H9 (cell line): Measurements from ENCODE around the gene TMEM240. TPM values are rescaled to one million over a fixed set of nuclear protein-coding genes. Genes with fewer than 3 reads are reported as not detected.

Experiments
- DNase-seq: peaks from one replicate; pipeline ENCODE4 v3.0.0-alpha.2; 2017
- H2AFZ ChIP-seq: one replicate; pipeline ENCODE4 v1.6.1; 2013; ENCODE audit warnings: mild to moderate bottlenecking, low read length, control low read depth, moderate library complexity
- H2AK5ac ChIP-seq: 2 replicates; pipeline ENCODE4 v1.6.1; 2013; ENCODE audit warnings: low read length, control low read depth, mixed read lengths; ENCODE audit not compliant: insufficient read length
- H2BK120ac ChIP-seq: one replicate; pipeline ENCODE4 v1.6.1; 2013; ENCODE audit warnings: low read depth, mild to moderate bottlenecking, low read length, control low read depth, inconsistent platforms; ENCODE audit not compliant: poor library complexity, severe bottlenecking
- H2BK12ac ChIP-seq: 2 replicates; pipeline ENCODE4 v1.6.1; 2013; ENCODE audit warnings: low read length, control low read depth, mixed read lengths, low read depth; ENCODE audit not compliant: insufficient read length
- H2BK15ac ChIP-seq: 2 replicates; pipeline ENCODE4 v1.6.1; 2013; ENCODE audit warnings: low read depth, low read length, control low read depth
- H2BK20ac ChIP-seq: one replicate; pipeline ENCODE4 v1.6.1; 2013; ENCODE audit warnings: low read depth, mild to moderate bottlenecking, low read length, control low read depth, inconsistent platforms; ENCODE audit not compliant: poor library complexity, severe bottlenecking
- H2BK5ac ChIP-seq: 2 replicates; pipeline ENCODE4 v1.6.1; 2013; ENCODE audit warnings: low read length, control low read depth, mixed read lengths; ENCODE audit not compliant: insufficient read length
- H3K14ac ChIP-seq: 2 replicates; pipeline ENCODE4 v1.6.1; 2013; ENCODE audit warnings: low read length, control low read depth; ENCODE audit not compliant: insufficient read depth
- H3K18ac ChIP-seq: 2 replicates; pipeline ENCODE4 v1.6.1; 2013; ENCODE audit warnings: low read depth, mild to moderate bottlenecking, mixed read lengths, low read length, control low read depth; ENCODE audit not compliant: insufficient read length
- H3K23ac ChIP-seq: 2 replicates; pipeline ENCODE4 v1.6.1; 2013; ENCODE audit warnings: low read length, control low read depth, mixed read lengths, low read depth; ENCODE audit not compliant: insufficient read length
- H3K23me2 ChIP-seq: 2 replicates; pipeline ENCODE4 v1.6.1; 2013; ENCODE audit warnings: low read depth, mild to moderate bottlenecking, mixed read lengths, low read length, control low read depth; ENCODE audit not compliant: insufficient read length, poor library complexity, severe bottlenecking
- H3K27ac ChIP-seq: 2 replicates; pipeline ENCODE4 v1.5.1; 2013; ENCODE audit warnings: low read length, control low read depth, mixed read lengths, low read depth; ENCODE audit not compliant: insufficient read length
- H3K27me3 ChIP-seq: 2 replicates; pipeline ENCODE4 v1.6.1; 2013; ENCODE audit warnings: low read length, control low read depth, inconsistent platforms; ENCODE audit not compliant: insufficient read depth
- H3K4ac ChIP-seq: 2 replicates; pipeline ENCODE4 v1.6.1; 2013; ENCODE audit warnings: low read depth, mild to moderate bottlenecking, control low read depth, inconsistent platforms, low read length, moderate library complexity
- H3K4me1 ChIP-seq: 2 replicates; pipeline ENCODE4 v1.6.1; 2013; ENCODE audit warnings: low read length, control low read depth, inconsistent platforms; ENCODE audit not compliant: insufficient read depth
- H3K4me2 ChIP-seq: 2 replicates; pipeline ENCODE4 v1.6.1; 2013; ENCODE audit warnings: low read length, control low read depth, mixed read lengths; ENCODE audit not compliant: insufficient read length, insufficient read depth
- H3K56ac ChIP-seq: 2 replicates; pipeline ENCODE4 v1.6.1; 2013; ENCODE audit warnings: low read depth, mild to moderate bottlenecking, mixed read lengths, low read length, control low read depth; ENCODE audit not compliant: insufficient read length
- H3K79me1 ChIP-seq: 2 replicates; pipeline ENCODE4 v1.6.1; 2013; ENCODE audit warnings: low read depth, mild to moderate bottlenecking, moderate library complexity, low read length, control low read depth, inconsistent platforms; ENCODE audit not compliant: insufficient read depth, poor library complexity, severe bottlenecking
- H3K79me2 ChIP-seq: 2 replicates; pipeline ENCODE4 v1.6.1; 2013; ENCODE audit warnings: low read length, control low read depth, inconsistent platforms; ENCODE audit not compliant: insufficient read depth
- H3K9ac ChIP-seq: 2 replicates; pipeline ENCODE4 v1.6.1; 2013; ENCODE audit warnings: low read length, control low read depth, mixed read lengths; ENCODE audit not compliant: insufficient read length; ENCODE audit errors: extremely low read depth
- H3K9me3 ChIP-seq: one replicate; pipeline ENCODE4 v1.6.1; 2013; ENCODE audit warnings: low read depth, low read length, inconsistent platforms; ENCODE audit not compliant: control insufficient read depth
- H3T11ph ChIP-seq: one replicate; pipeline ENCODE4 v1.6.1; 2013; ENCODE audit warnings: mild to moderate bottlenecking, low read length, control low read depth, inconsistent platforms
- H4K20me1 ChIP-seq: one replicate; pipeline ENCODE4 v1.6.1; 2013; ENCODE audit not compliant: control insufficient read depth, insufficient read length, insufficient read depth
- H4K5ac ChIP-seq: 2 replicates; pipeline ENCODE4 v1.6.1; 2013; ENCODE audit warnings: low read depth, mild to moderate bottlenecking, mixed read lengths, low read length, control low read depth; ENCODE audit not compliant: insufficient read length
- H4K8ac ChIP-seq: replicated peaks from 2 replicates; pipeline ENCODE4 v1.6.1; 2013; ENCODE audit warnings: low read length, control low read depth, mixed read lengths, low read depth; ENCODE audit not compliant: insufficient read length
- H4K91ac ChIP-seq: 2 replicates; pipeline ENCODE4 v1.6.1; 2013; ENCODE audit warnings: low read depth, mild to moderate bottlenecking, moderate library complexity, mixed read lengths, low read length, control low read depth; ENCODE audit not compliant: insufficient read length
- H3K27ac Mint-ChIP-seq, 3 experiments: 2 replicates in 2 of 3; 3 replicates in 1 of 3; pipeline ENCODE4 v1.8.0; 2020 to 2021; ENCODE audit warnings: mixed read lengths in 3 of 3, mild to moderate bottlenecking in 1 of 3, moderate library complexity in 1 of 3
- H3K27me3 Mint-ChIP-seq: 2 replicates; pipeline ENCODE4 v1.8.0; 2021; ENCODE audit warnings: low read depth, mild to moderate bottlenecking, moderate library complexity, mixed read lengths
- H3K36me3 Mint-ChIP-seq, 3 experiments: 2 replicates in 2 of 3; 3 replicates in 1 of 3; pipeline ENCODE4 v1.8.0; 2020 to 2021; ENCODE audit warnings: low read depth in 3 of 3, mixed read lengths in 3 of 3; ENCODE audit not compliant: insufficient read depth in 1 of 3
- H3K4me1 Mint-ChIP-seq, 2 experiments: 2 replicates each; pipeline ENCODE4 v1.8.0; 2020; ENCODE audit warnings: mixed read lengths in 2 of 2
- H3K4me3 Mint-ChIP-seq, 2 experiments: 2 replicates in 1 of 2; 3 replicates in 1 of 2; pipeline ENCODE4 v1.8.0; 2020 to 2021; ENCODE audit warnings: mild to moderate bottlenecking in 2 of 2, mixed read lengths in 2 of 2, moderate library complexity in 1 of 2
- H3K9me3 Mint-ChIP-seq, 2 experiments: 2 replicates in 1 of 2; 3 replicates in 1 of 2; pipeline ENCODE4 v1.8.0; 2020; ENCODE audit warnings: mild to moderate bottlenecking in 2 of 2, mixed read lengths in 2 of 2, moderate library complexity in 1 of 2
- CTCF ChIP-seq: fragments of 200-600 bp; sonication (generic); conservative IDR thresholded peaks from 3 replicates; pipeline ENCODE4 v1.8.0; 2021; ENCODE audit warnings: antibody characterized with exemption, mild to moderate bottlenecking
- WGBS: extraction: QIAGEN DNeasy Blood & Tissue Kit; methylation state at CpG from one replicate; pipeline ENCODE4 v1.1.7; 2013; ENCODE audit warnings: missing lambda C conversion rate, low lambda C conversion rate, mixed read lengths; ENCODE audit not compliant: insufficient read length; ENCODE audit errors: extremely low coverage; 5-methylcytosine and 5-hydroxymethylcytosine counted together
- total RNA-seq: library from RNA; stranded (reverse); gene quantifications from 2 replicates; pipeline ENCODE4 v1.2.1, GENCODE V29; 2021

TMEM240 gene
- total RNA-seq, 1 experiment from 2014 or later = 8.7 TPM

GRCh38 chr1:1542766-1543705 lies 2.6 kb upstream of the TMEM240 start:
- H2AK5ac ChIP-seq = no peak overlapping the region
- no peak overlapping the region for H4K8ac ChIP-seq
- peaks cover 2 to 41% (median 37%) of the 10 kb centered on the region in 3 experiments; a peak in 6 of 7 replicates for H3K36me3 Mint-ChIP-seq
- H2BK20ac ChIP-seq = no peak overlapping the region
- TF ChIP-seq CTCF = no peak
- no peak overlapping the region for H2BK15ac ChIP-seq
- H3K27me3 ChIP-seq = no peaks in the 10 kb centered on the region
- no peaks in the 10 kb centered on the region for H3K9me3 ChIP-seq
- H3K4ac ChIP-seq = no peak overlapping the region
- no peak overlapping the region for H3K56ac ChIP-seq
- no peaks in the 10 kb centered on the region; a peak in 1 of 5 replicates for H3K9me3 Mint-ChIP-seq
- no peak overlapping the region for H3K14ac ChIP-seq
- H4K91ac ChIP-seq = no peak overlapping the region
- WGBS = no CpG with 5 or more reads among the region's 45 CpGs
- H3T11ph ChIP-seq = no peak overlapping the region
- no peak overlapping the region for H3K27ac Mint-ChIP-seq
- no peak overlapping the region for H3K27ac ChIP-seq
- H3K4me1 Mint-ChIP-seq = peaks cover 0 to 4% of the 10 kb centered on the region in 2 experiments; a peak in 2 of 4 replicates
- no peak overlapping the region for H3K4me3 Mint-ChIP-seq
- H3K79me1 ChIP-seq = no peaks in the 10 kb centered on the region
- H2BK120ac ChIP-seq = no peak overlapping the region
- no peak overlapping the region for H3K23ac ChIP-seq
- no peak overlapping the region for H4K5ac ChIP-seq
- H3K27me3 Mint-ChIP-seq = no peaks in the 10 kb centered on the region; the same call in 1 of the 2 replicates
- DNase-seq = no peak
- no peaks in the 10 kb centered on the region for H4K20me1 ChIP-seq
- no peak overlapping the region for H3K9ac ChIP-seq
- no peak overlapping the region for H2AFZ ChIP-seq
- no peak overlapping the region for H3K18ac ChIP-seq
- no peak overlapping the region for H2BK5ac ChIP-seq
- H3K23me2 ChIP-seq = peaks cover 7% of the 10 kb centered on the region
- H3K79me2 ChIP-seq = no peaks in the 10 kb centered on the region
- H3K4me1 ChIP-seq = no peaks in the 10 kb centered on the region
- no peak overlapping the region for H3K4me2 ChIP-seq
- no peak overlapping the region for H2BK12ac ChIP-seq
